ENCODE data around the gene ALDH1A2. TPM values are rescaled to one million over a fixed set of nuclear protein-coding genes. Genes with fewer than 3 reads are reported as not detected.
A peak's percentile ranks its signal among the peaks of the same experiment; 100 is the strongest.
"Not testable (repeated sequence)": the region's sequence is repeated elsewhere in the genome, so short reads cannot be mapped to it uniquely, and the experiment has no call there.

The ALDH1A2 gene
- total RNA-seq, 1 donor from 2014 or later = 18.7 TPM

GRCh38 chr15:58081891-58082290 is 16.4 kb upstream of the ALDH1A2 start:
- TF ChIP-seq CTCF (conservative IDR thresholded peaks at IDR 0.05; ENCODE audit: low read depth, low read length) = no peak
- DNase-seq (ENCODE audit: low read depth) = no peak
- H3K4me3 ChIP-seq (ENCODE audit: low read depth, low read length) = no peak overlapping the region

- DNase-seq (ENCODE audit: low read depth) = no peak
- no peak overlapping the region for H3K4me3 ChIP-seq (ENCODE audit: low read depth, low read length)
- no peak for TF ChIP-seq CTCF (conservative IDR thresholded peaks at IDR 0.05; ENCODE audit: low read depth, low read length)
These were observed 15.9 kb upstream of the ALDH1A2 start for GRCh38 chr15:58081456-58081855.

GRCh38 chr15:58080959-58081358 is 15.4 kb upstream of the ALDH1A2 start:
- not testable (repeated sequence) for H3K4me3 ChIP-seq (ENCODE audit: low read depth, low read length); DNase-seq (ENCODE audit: low read depth)

- TF ChIP-seq CTCF (conservative IDR thresholded peaks at IDR 0.05; ENCODE audit: low read depth, low read length) = no peak
- DNase-seq (ENCODE audit: low read depth) = no peak
- no peak overlapping the region for H3K4me3 ChIP-seq (ENCODE audit: low read depth, low read length)
These were observed 14.9 kb upstream of the ALDH1A2 start for GRCh38 chr15:58080398-58080797.

GRCh38 chr15:58078591-58078990 is 13.1 kb upstream of the ALDH1A2 start:
- no peak overlapping the region for H3K4me3 ChIP-seq (ENCODE audit: low read depth, low read length)
- DNase-seq (ENCODE audit: low read depth) = no peak
- no peak for TF ChIP-seq CTCF (conservative IDR thresholded peaks at IDR 0.05; ENCODE audit: low read depth, low read length)

- peak; percentile 61 for TF ChIP-seq CTCF (conservative IDR thresholded peaks at IDR 0.05; ENCODE audit: low read depth, low read length)
- no peak overlapping the region for H3K4me3 ChIP-seq (ENCODE audit: low read depth, low read length)
- DNase-seq (ENCODE audit: low read depth) = no peak
These were observed 11.9 kb upstream of the ALDH1A2 start for GRCh38 chr15:58077427-58077826.

GRCh38 chr15:58074452-58074851 is 8.9 kb upstream of the ALDH1A2 start:
- DNase-seq (ENCODE audit: low read depth) = no peak
- TF ChIP-seq CTCF (conservative IDR thresholded peaks at IDR 0.05; ENCODE audit: low read depth, low read length) = no peak
- H3K4me3 ChIP-seq (ENCODE audit: low read depth, low read length) = no peak overlapping the region
